CD4-positive, alpha-beta memory T cell (primary cell): Measurements from ENCODE around the gene KRT84. TPM values are rescaled to one million over a fixed set of nuclear protein-coding genes. Genes with fewer than 3 reads are reported as not detected.

Experiments used
- CTCF ChIA-PET: fragments of 350-600 bp; sonication (Branson Sonifier 250); formaldehyde crosslinking; loops from one replicate; lab custom pipeline; 2021; ENCODE audit warnings: inconsistent platforms; ENCODE audit not compliant: partially characterized antibody; lab: Charles Lee
- POLR2A ChIA-PET: fragments of 350-600 bp; sonication (Branson Sonifier 250); formaldehyde crosslinking; loops from one replicate; lab custom pipeline; 2021; ENCODE audit not compliant: partially characterized antibody; lab: Charles Lee
- DNase-seq, 5 donors: peaks; one replicate each; pipeline versions ENCODE4 v3.0.0 to v3.0.0-alpha.2; 2020 to 2022; ENCODE audit warnings: mixed read lengths in 1 of 5
- H3K27ac ChIP-seq: one replicate; pipeline ENCODE4 v1.7.0; 2013; ENCODE audit warnings: low read depth, low read length
- H3K27me3 ChIP-seq: 2 replicates; pipeline ENCODE4 v1.7.0; 2013; ENCODE audit warnings: mild to moderate bottlenecking, low read length, moderate library complexity; ENCODE audit not compliant: insufficient read depth
- H3K36me3 ChIP-seq: 2 replicates; pipeline ENCODE4 v1.7.0; 2013; ENCODE audit warnings: mild to moderate bottlenecking, low read length, moderate library complexity; ENCODE audit not compliant: insufficient read depth
- H3K4me1 ChIP-seq: 2 replicates; pipeline ENCODE4 v1.7.0; 2013; ENCODE audit warnings: mild to moderate bottlenecking, low read length, moderate library complexity; ENCODE audit not compliant: insufficient read depth
- H3K4me3 ChIP-seq, 2 donors: one replicate each; pipeline ENCODE4 v1.7.0; 2013; ENCODE audit warnings: low read length in 2 of 2, mild to moderate bottlenecking in 1 of 2
- H3K9me3 ChIP-seq, 2 donors: one replicate each; pipeline ENCODE4 v1.7.0; 2013; ENCODE audit warnings: low read length in 2 of 2, control low read depth in 1 of 2; ENCODE audit not compliant: control insufficient read depth in 1 of 2
- H3K27ac Mint-ChIP-seq, 7 donors: one replicate each; pipeline ENCODE4 v1.8.0; 2020 to 2021; ENCODE audit warnings: mixed read lengths in 7 of 7, mild to moderate bottlenecking in 6 of 7, inconsistent platforms in 3 of 7, moderate library complexity in 3 of 7
- H3K27me3 Mint-ChIP-seq, 2 donors: one replicate each; pipeline ENCODE4 v1.8.0; 2020 to 2021; ENCODE audit warnings: mixed read lengths in 2 of 2
- H3K36me3 Mint-ChIP-seq, 2 donors: one replicate each; pipeline ENCODE4 v1.8.0; 2020 to 2021; ENCODE audit warnings: mixed read lengths in 2 of 2, inconsistent platforms in 1 of 2, mild to moderate bottlenecking in 1 of 2
- H3K4me1 Mint-ChIP-seq, 4 donors: one replicate each; pipeline ENCODE4 v1.8.0; 2020 to 2021; ENCODE audit warnings: mixed read lengths in 4 of 4, mild to moderate bottlenecking in 1 of 4
- H3K4me3 Mint-ChIP-seq, 8 donors: one replicate each; pipeline ENCODE4 v1.8.0; 2020 to 2021; ENCODE audit warnings: mixed read lengths in 8 of 8, mild to moderate bottlenecking in 7 of 8, moderate library complexity in 6 of 8, inconsistent platforms in 3 of 8
- H3K9me3 Mint-ChIP-seq, 8 donors: one replicate each; pipeline ENCODE4 v1.8.0; 2020 to 2021; ENCODE audit warnings: mixed read lengths in 8 of 8, mild to moderate bottlenecking in 5 of 8, inconsistent platforms in 3 of 8, moderate library complexity in 1 of 8
- intact Hi-C: fragments of 100-400 bp; cut with micrococcal nuclease; formaldehyde crosslinking; loops from one replicate; pipeline ENCODE4 v1.15.1; 2023
- polyA plus RNA-seq, 2 donors: library from polyadenylated mRNA; unstranded; fragments of 300-500 nt; fragmentation: Illumina TruSeq; gene quantifications; one replicate each; pipeline ENCODE4 v1.2.3, GENCODE V29; 2021
- total RNA-seq, 2 experiments: library from RNA; stranded (reverse); gene quantifications; one replicate each; pipeline ENCODE4 v1.2.3, GENCODE V29; 2021

KRT84 gene
- total and polyA plus RNA-seq, 4 experiments from 2014 or later: not detected

DNA sequence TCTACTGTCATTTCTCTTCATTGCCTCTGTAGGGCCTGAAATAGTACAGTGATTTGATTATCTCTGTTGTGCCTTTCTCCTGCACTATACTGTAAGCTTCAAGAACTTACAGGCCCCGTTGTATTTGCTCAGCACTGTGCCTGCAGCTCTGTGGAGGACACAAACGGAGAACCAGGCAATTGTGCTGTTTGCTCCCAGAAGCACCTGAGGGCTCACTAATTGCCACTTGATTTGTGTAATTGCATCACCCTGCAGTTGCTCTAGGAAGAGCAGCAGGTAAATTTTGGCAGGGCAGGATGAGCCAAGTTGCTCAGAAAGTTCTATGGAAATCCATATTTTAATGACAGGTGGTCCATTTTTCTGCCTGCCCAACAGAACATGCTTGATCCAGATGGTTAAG lies 32.3 kb upstream of the KRT84 start:
- Mint-ChIP-seq H3K27me3 (peaks cover 8 to 35% of the 10 kb centered on the region in 2 donors), H3K36me3 (no peaks in the 10 kb centered on the region), H3K4me1 (peaks cover 0 to 1% (median 0%) of the 10 kb centered on the region in 4 donors), H3K4me3 (no peak overlapping the region), H3K27ac (no peak overlapping the region), H3K9me3 (peaks cover 0 to 2% (median 0%) of the 10 kb centered on the region in 8 donors)
- POLR2A ChIA-PET: no interaction called here
- no peak for DNase-seq
- Histone ChIP-seq H3K27me3 (no peaks in the 10 kb centered on the region), H3K4me1 (no peaks in the 10 kb centered on the region), H3K27ac (no peak overlapping the region), H3K36me3 (no peaks in the 10 kb centered on the region), H3K9me3 (no peaks in the 10 kb centered on the region), H3K4me3 (no peak overlapping the region)
- intact Hi-C loops: no loop called here
- CTCF ChIA-PET: no interaction called here

DNA sequence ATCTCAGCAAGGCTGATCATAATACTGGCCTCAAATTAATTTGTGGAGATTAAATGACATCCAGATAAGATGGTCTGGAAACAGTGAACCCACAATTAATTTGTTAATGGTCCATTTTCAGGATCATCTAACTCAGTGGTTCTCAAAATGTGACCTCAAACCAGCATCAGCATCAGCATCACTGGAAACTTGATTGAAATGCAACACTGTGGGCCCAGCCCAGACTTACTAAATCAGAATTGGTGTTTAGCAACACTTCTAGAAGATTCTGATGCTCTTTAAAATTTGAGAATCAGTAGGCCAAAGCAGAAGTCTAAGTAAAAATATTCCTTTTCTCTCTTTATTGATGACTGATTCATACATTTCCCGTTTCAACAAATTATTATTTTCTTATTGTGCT lies 31.3 kb upstream of the KRT84 start:
- H3K4me1 ChIP-seq: no peaks in the 10 kb centered on the region
- Mint-ChIP-seq H3K9me3 (peaks cover 0 to 2% (median 0%) of the 10 kb centered on the region in 8 donors), H3K27me3 (peaks cover 5 to 36% of the 10 kb centered on the region in 2 donors), H3K36me3 (no peaks in the 10 kb centered on the region), H3K4me3 (no peak overlapping the region), H3K27ac (no peak overlapping the region), H3K4me1 (peaks cover 0 to 1% (median 0%) of the 10 kb centered on the region in 4 donors)
- H3K27me3 ChIP-seq: no peaks in the 10 kb centered on the region
- ChIA-PET CTCF (no interaction called here), POLR2A (no interaction called here)
- no peaks in the 10 kb centered on the region for H3K9me3 ChIP-seq
- no peak overlapping the region for H3K4me3 ChIP-seq
- intact Hi-C loops: no loop called here
- DNase-seq: no peak
- H3K36me3 ChIP-seq: no peaks in the 10 kb centered on the region
- no peak overlapping the region for H3K27ac ChIP-seq

DNA sequence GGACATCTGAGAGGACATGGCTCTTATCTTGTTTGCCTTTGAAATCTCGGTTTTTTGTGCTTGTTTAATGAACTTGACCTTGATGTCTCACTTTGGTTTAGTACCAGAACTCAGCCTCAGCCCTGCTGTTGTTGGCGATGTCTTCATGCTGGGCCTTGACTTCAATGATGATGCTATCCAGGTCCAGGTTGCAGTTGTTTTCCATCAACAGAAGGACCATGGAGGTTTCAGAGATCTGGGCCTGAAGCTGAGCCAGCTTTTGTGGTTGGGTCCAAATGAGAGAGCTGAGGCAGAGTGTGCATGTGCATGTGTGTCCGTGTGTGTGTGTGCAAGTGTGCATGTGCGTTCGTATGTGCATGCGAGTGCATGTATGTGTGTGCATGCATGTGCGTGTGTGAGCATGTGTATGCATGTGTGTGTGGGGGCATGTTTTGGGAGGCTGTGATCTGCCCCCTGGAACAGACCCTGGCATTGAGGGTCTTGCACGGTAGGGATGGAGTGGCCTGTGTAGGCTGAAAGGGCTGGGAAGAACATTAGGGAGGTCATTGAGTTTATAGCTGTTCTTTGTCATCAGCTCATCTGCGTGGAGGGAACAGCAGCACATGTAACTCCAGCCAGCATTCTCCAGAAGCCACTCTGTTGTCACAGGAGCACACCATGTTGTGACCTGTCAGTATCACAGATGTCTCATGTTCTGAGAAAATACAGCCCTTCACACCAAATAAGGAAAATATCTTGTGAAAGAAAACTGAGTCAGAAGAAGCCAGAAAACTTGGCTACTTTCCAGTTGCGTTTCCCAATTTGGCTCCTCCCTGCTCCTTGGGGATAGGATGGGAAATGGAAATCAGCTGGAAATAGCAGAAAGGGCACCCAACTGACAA lies 30.7 kb upstream of the KRT84 start:
- intact Hi-C loops: no loop called here
- Histone ChIP-seq H3K36me3 (no peaks in the 10 kb centered on the region), H3K27ac (no peak overlapping the region), H3K4me3 (no peak overlapping the region), H3K27me3 (no peaks in the 10 kb centered on the region), H3K9me3 (no peaks in the 10 kb centered on the region), H3K4me1 (no peaks in the 10 kb centered on the region)
- H3K27ac Mint-ChIP-seq: no peak overlapping the region
- no peaks in the 10 kb centered on the region for H3K36me3 Mint-ChIP-seq
- H3K27me3 Mint-ChIP-seq: peaks cover 2 to 30% of the 10 kb centered on the region in 2 donors
- peaks cover 0 to 2% (median 0%) of the 10 kb centered on the region in 8 donors for H3K9me3 Mint-ChIP-seq
- H3K4me1 Mint-ChIP-seq: peaks cover 0 to 1% (median 0%) of the 10 kb centered on the region in 4 donors
- DNase-seq: no peak
- H3K4me3 Mint-ChIP-seq: no peak overlapping the region
- ChIA-PET POLR2A (no interaction called here), CTCF (no interaction called here)

DNA sequence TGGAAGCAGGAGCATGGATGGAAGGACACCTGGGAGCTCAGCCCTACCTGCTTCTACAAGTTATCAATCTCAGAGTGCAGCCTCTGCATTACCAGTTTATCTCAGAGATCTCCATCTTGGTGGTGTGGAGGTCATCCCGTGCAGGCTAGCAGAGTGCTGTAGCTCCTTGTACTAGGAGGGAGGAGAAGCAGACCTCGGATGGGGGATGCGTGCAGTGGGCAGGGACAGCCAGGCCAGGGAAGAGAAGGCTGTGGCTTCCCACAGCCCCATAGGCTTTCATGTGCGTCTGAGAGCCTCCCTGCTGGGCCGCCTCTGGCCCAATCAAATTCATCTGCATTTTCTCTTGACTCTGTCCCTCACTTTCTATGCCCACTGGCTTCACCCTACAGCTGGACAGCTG lies 29.5 kb upstream of the KRT84 start:
- Mint-ChIP-seq H3K36me3 (no peaks in the 10 kb centered on the region), H3K4me3 (no peak overlapping the region), H3K9me3 (peaks cover 0 to 2% (median 0%) of the 10 kb centered on the region in 8 donors), H3K27ac (no peak overlapping the region), H3K27me3 (peaks cover 2 to 28% of the 10 kb centered on the region in 2 donors), H3K4me1 (no peaks in the 10 kb centered on the region)
- Histone ChIP-seq H3K4me1 (no peaks in the 10 kb centered on the region), H3K4me3 (no peak overlapping the region), H3K9me3 (no peaks in the 10 kb centered on the region), H3K27ac (no peak overlapping the region), H3K36me3 (no peaks in the 10 kb centered on the region), H3K27me3 (no peaks in the 10 kb centered on the region)
- CTCF ChIA-PET: no interaction called here
- POLR2A ChIA-PET: no interaction called here
- intact Hi-C loops: no loop called here
- no peak for DNase-seq

DNA sequence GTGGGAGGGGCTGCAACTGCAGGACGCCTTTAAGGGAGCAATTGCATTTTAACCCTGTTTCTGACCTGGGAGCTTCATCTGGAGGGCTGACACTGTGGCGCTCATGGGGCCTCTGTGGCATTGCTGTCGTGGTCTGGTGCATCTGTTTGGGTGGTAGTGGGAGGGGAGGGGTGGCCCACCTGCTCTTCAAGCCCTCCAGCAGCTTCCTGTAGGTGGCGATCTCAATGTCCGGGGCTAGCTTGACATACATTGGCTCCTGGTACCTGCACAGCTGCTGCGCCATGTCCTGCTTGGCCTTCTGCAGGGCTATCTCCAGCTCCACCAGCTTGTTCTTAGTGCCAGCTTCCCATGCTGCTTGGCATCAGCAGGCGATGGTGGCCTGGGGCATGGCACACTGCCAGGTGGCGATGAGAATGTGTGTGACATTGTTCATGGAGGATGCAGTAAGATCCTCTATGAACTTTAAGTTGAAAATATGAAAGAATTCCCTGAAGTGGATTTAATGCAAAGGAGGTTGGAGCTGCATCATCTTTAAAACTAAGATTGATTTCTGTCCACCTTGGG lies 28.4 kb upstream of the KRT84 start:
- H3K36me3 Mint-ChIP-seq: no peaks in the 10 kb centered on the region
- Histone ChIP-seq H3K27me3 (no peaks in the 10 kb centered on the region), H3K4me3 (no peak overlapping the region), H3K27ac (no peak overlapping the region), H3K4me1 (no peaks in the 10 kb centered on the region), H3K9me3 (no peaks in the 10 kb centered on the region), H3K36me3 (no peaks in the 10 kb centered on the region)
- intact Hi-C loops: no loop called here
- CTCF ChIA-PET: interaction anchor here (0.6 kb wide), 1 partner anchor 469 kb away, joined by 3 read pairs; no protein-coding TSS in a partner anchor
- no peaks in the 10 kb centered on the region for H3K4me1 Mint-ChIP-seq
- H3K27ac Mint-ChIP-seq: no peak overlapping the region
- H3K9me3 Mint-ChIP-seq: peaks cover 0 to 2% (median 0%) of the 10 kb centered on the region in 8 donors
- peaks cover 2 to 26% of the 10 kb centered on the region in 2 donors for H3K27me3 Mint-ChIP-seq
- no peak for DNase-seq
- no peak overlapping the region for H3K4me3 Mint-ChIP-seq
- POLR2A ChIA-PET: no interaction called here

DNA sequence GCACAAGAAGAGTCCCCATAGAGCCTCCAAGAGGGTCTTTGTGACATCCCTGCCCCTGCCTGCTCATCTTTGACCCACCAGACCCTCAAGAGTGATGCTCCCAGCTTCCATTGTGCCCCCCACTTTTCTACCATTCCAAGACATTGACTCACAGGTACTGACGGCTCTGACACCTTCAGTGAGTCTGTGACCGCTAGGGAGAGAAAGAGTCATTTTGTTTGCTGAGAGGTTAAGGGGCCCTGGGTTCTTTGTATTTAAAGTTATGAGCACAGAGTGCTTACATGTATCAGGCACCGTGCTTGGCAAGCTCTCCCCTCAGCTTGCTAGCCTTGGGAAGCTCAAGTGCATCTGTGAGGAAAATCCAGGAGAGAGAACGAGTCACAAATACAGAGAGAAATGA lies 27.8 kb upstream of the KRT84 start:
- H3K9me3 ChIP-seq: no peaks in the 10 kb centered on the region
- ChIA-PET POLR2A (no interaction called here), CTCF (interaction anchor here (0.6 kb wide), 1 partner anchor 293 kb away, joined by 3 read pairs; no protein-coding TSS in a partner anchor)
- H3K4me1 Mint-ChIP-seq: no peaks in the 10 kb centered on the region
- no peak overlapping the region for H3K4me3 ChIP-seq
- no peak overlapping the region for H3K4me3 Mint-ChIP-seq
- H3K9me3 Mint-ChIP-seq: peaks cover 0 to 2% (median 0%) of the 10 kb centered on the region in 8 donors
- H3K27ac Mint-ChIP-seq: no peak overlapping the region
- H3K27me3 ChIP-seq: no peaks in the 10 kb centered on the region
- H3K4me1 ChIP-seq: no peaks in the 10 kb centered on the region
- no peak for DNase-seq
- no peaks in the 10 kb centered on the region for H3K36me3 Mint-ChIP-seq
- peaks cover 5 to 30% of the 10 kb centered on the region in 2 donors for H3K27me3 Mint-ChIP-seq
- intact Hi-C loops: no loop called here
- no peak overlapping the region for H3K27ac ChIP-seq
- H3K36me3 ChIP-seq: no peaks in the 10 kb centered on the region

DNA sequence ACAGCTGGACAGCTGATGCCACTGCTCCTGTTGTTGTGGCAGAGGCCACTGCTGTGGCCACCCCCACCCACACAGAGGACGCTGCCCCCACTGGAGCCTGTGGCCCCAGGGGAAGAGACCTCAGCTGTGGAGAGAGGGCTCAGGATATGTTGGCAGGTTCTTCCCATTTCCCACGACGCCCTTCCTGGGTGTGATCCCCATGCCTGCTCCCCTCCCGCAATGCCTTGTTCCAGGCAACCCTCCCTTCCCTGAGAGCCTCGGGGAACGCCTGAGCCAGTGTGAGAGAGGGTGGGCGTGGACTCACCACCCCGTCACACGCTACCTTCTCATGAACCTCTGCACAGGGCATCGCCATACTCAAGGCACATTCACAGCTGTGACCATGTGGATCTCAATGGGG lies 26.4 kb upstream of the KRT84 start:
- H3K27me3 Mint-ChIP-seq: peaks cover 6 to 30% of the 10 kb centered on the region in 2 donors
- Histone ChIP-seq H3K36me3 (no peaks in the 10 kb centered on the region), H3K4me3 (no peak overlapping the region), H3K27me3 (no peaks in the 10 kb centered on the region), H3K27ac (no peak overlapping the region), H3K4me1 (no peaks in the 10 kb centered on the region), H3K9me3 (no peaks in the 10 kb centered on the region)
- H3K27ac Mint-ChIP-seq: no peak overlapping the region
- H3K4me3 Mint-ChIP-seq: no peak overlapping the region
- ChIA-PET CTCF (no interaction called here), POLR2A (no interaction called here)
- intact Hi-C loops: no loop called here
- H3K4me1 Mint-ChIP-seq: no peaks in the 10 kb centered on the region
- no peak for DNase-seq
- H3K9me3 Mint-ChIP-seq: peaks cover 0 to 2% (median 0%) of the 10 kb centered on the region in 8 donors
- no peaks in the 10 kb centered on the region for H3K36me3 Mint-ChIP-seq
